HepG2 (cell line): ENCODE measurements around the gene TSPAN2.

Experiments
- FOSL1 ChIP-seq: sonication (generic); formaldehyde crosslinking; IDR thresholded peaks from 2 replicates; pipeline ENCODE4 v1.9.0; 2021; ENCODE audit warnings: missing genetic modification reagents, borderline replicate concordance
- FOXP1 ChIP-seq, 2 experiments: fragments of 450-650 bp in 1 of 2; IDR thresholded peaks; 2 replicates each; pipeline ENCODE4 v1.6.1; 2017 to 2018; ENCODE audit warnings: antibody characterized with exemption in 1 of 2
- SMC3 ChIP-seq: IDR thresholded peaks from 2 replicates; pipeline ENCODE4 v1.6.1; 2011; ENCODE audit warnings: low read length, improper control_type of control experiment
- STAT5B ChIP-seq: sonication (generic); formaldehyde crosslinking; IDR thresholded peaks from 2 replicates; pipeline ENCODE4 v1.4.0; 2020; ENCODE audit warnings: missing genetic modification reagents
- TCF7 ChIP-seq: sonication (generic); IDR thresholded peaks from 2 replicates; pipeline ENCODE4 v1.6.1; 2016; ENCODE audit warnings: antibody characterized with exemption, low read depth
- ZNF577 ChIP-seq: sonication (generic); formaldehyde crosslinking; IDR thresholded peaks from 2 replicates; pipeline ENCODE4 v1.4.0; 2020; ENCODE audit warnings: mild to moderate bottlenecking, low read depth, missing genetic modification reagents, borderline replicate concordance
- TF ChIP-seq, protein P1 (sequence below): sonication (generic); formaldehyde crosslinking; IDR thresholded peaks from 2 replicates; pipeline ENCODE4 v1.5.0; 2020; ENCODE audit warnings: mild to moderate bottlenecking, missing genetic modification reagents, moderate library complexity

DNA sequence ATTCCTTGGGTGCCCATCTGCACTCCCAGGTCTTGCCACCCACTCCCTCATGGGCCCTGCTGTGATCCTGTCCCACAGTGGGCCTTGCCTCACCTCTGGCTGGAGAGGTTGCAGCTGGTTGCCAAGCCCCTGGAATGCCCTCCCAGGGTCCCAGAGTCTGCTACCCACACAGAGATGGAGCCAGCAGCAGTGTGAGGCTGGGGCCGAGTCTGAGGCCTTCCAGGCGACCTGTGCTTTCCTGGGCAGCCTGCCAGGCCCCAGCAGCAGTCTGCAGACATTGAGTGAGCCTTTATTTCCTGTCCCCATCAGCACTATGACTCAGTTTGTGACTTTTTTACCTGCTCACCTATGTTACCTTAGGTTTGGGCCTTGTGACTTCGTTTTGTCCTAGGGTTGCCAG lies 25.0 kb upstream of the TSPAN2 start:
- TF ChIP-seq, protein P1, sequence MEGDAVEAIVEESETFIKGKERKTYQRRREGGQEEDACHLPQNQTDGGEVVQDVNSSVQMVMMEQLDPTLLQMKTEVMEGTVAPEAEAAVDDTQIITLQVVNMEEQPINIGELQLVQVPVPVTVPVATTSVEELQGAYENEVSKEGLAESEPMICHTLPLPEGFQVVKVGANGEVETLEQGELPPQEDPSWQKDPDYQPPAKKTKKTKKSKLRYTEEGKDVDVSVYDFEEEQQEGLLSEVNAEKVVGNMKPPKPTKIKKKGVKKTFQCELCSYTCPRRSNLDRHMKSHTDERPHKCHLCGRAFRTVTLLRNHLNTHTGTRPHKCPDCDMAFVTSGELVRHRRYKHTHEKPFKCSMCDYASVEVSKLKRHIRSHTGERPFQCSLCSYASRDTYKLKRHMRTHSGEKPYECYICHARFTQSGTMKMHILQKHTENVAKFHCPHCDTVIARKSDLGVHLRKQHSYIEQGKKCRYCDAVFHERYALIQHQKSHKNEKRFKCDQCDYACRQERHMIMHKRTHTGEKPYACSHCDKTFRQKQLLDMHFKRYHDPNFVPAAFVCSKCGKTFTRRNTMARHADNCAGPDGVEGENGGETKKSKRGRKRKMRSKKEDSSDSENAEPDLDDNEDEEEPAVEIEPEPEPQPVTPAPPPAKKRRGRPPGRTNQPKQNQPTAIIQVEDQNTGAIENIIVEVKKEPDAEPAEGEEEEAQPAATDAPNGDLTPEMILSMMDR (CRISPR knock-in tag) = no peak
- TF ChIP-seq SMC3 (no peak), TCF7 (no peak), FOSL1 (CRISPR knock-in tag) (no peak), FOXP1 (IDR thresholded peaks at IDR 0.05) (no peak), FOXP1 (CRISPR knock-in tag; IDR thresholded peaks at IDR 0.05) (no peak), ZNF577 (CRISPR knock-in tag) (no peak), STAT5B (no peak)
